Ishikawa (cell line): ENCODE measurements around the gene HRAS.

Experiments used
- CEBPB ChIP-seq: IDR thresholded peaks from 2 replicates; pipeline ENCODE4 v1.6.1; 2012
- CREB1 ChIP-seq: IDR thresholded peaks from 2 replicates; pipeline ENCODE4 v1.6.1; 2012; ENCODE audit warnings: low read depth
- EGR1 ChIP-seq: IDR thresholded peaks from 2 replicates; pipeline ENCODE4 v1.6.1; 2012
- EP300 ChIP-seq: IDR thresholded peaks from 2 replicates; pipeline ENCODE4 v1.6.1; 2012; ENCODE audit warnings: borderline replicate concordance
- FOXM1 ChIP-seq: IDR thresholded peaks from 2 replicates; pipeline ENCODE4 v1.6.1; 2012; ENCODE audit warnings: low read depth, borderline replicate concordance
- MAX ChIP-seq: IDR thresholded peaks from 2 replicates; pipeline ENCODE4 v1.6.1; 2012
- NFIC ChIP-seq: IDR thresholded peaks from 2 replicates; pipeline ENCODE4 v1.6.1; 2012
- RAD21 ChIP-seq: IDR thresholded peaks from 2 replicates; pipeline ENCODE4 v1.6.1; 2012; ENCODE audit warnings: low read depth
- REST ChIP-seq: IDR thresholded peaks from 2 replicates; pipeline ENCODE4 v1.6.1; 2012; ENCODE audit warnings: low read depth, mild to moderate bottlenecking
- TAF1 ChIP-seq: IDR thresholded peaks from 2 replicates; pipeline ENCODE4 v1.6.1; 2012; ENCODE audit warnings: low read depth, mild to moderate bottlenecking
- TCF12 ChIP-seq: IDR thresholded peaks from 2 replicates; pipeline ENCODE4 v1.6.1; 2012; ENCODE audit warnings: low read depth
- TEAD4 ChIP-seq: IDR thresholded peaks from 2 replicates; pipeline ENCODE4 v1.6.1; 2012
- USF1 ChIP-seq: IDR thresholded peaks from 2 replicates; pipeline ENCODE4 v1.6.1; 2012
- YY1 ChIP-seq: IDR thresholded peaks from 2 replicates; pipeline ENCODE4 v1.6.1; 2012; ENCODE audit warnings: low read depth
- ZBTB7A ChIP-seq: IDR thresholded peaks from 2 replicates; pipeline ENCODE4 v1.6.1; 2012; ENCODE audit warnings: low read depth

Gene HRAS

GRCh38 chr11:575996-576768, 40.8 kb upstream of the HRAS start, which contains the start of gene PHRF1:
TSS of gene PHRF1 (plus strand) at chr11:576470. CDS start at chr11:581513, 5,043 bp downstream.
- TF ChIP-seq CREB1 (no peak), REST (no peak), RAD21 (no peak), EGR1 (0 out of 2 replicates have a peak, but pooled peaks have one; percentile 27), TCF12 (no peak), YY1 (0 out of 2 replicates have a peak, but pooled peaks have one; percentile 7), FOXM1 (no peak), USF1 (0 out of 2 replicates have a peak, but pooled peaks have one; percentile 6), EP300 (peak; percentile 67), MAX (peak; percentile 66), TAF1 (peak; percentile 93), CEBPB (no peak), NFIC (no peak), TEAD4 (no peak), ZBTB7A (no peak)

- TF ChIP-seq REST, result no peak
- peak; percentile 62 for TF ChIP-seq MAX
Measured at GRCh38 chr11:575313-575995, 40.1 kb upstream of the HRAS start.

GRCh38 chr11:574632-575312, 39.4 kb upstream of the HRAS start:
- TF ChIP-seq ZBTB7A, result no peak
- TF ChIP-seq TEAD4, result no peak
- no peak for TF ChIP-seq NFIC
- no peak for TF ChIP-seq FOXM1
- no peak for TF ChIP-seq USF1
- no peak for TF ChIP-seq RAD21
- TF ChIP-seq YY1, result no peak
- TF ChIP-seq CREB1, result no peak
- TF ChIP-seq MAX, result no peak
- TF ChIP-seq REST, result no peak
- no peak for TF ChIP-seq EP300
- no peak for TF ChIP-seq CEBPB
- no peak for TF ChIP-seq TCF12
- TF ChIP-seq TAF1, result no peak
- TF ChIP-seq EGR1, result no peak
